Measurements from ENCODE around the gene PANK4. TPM values are rescaled to one million over a fixed set of nuclear protein-coding genes. Genes with fewer than 3 reads are reported as not detected.

The PANK4 gene
- total RNA-seq, 4 donors from 2014 or later, result 15.1 to 38.1 (median 27.4) TPM

DNA sequence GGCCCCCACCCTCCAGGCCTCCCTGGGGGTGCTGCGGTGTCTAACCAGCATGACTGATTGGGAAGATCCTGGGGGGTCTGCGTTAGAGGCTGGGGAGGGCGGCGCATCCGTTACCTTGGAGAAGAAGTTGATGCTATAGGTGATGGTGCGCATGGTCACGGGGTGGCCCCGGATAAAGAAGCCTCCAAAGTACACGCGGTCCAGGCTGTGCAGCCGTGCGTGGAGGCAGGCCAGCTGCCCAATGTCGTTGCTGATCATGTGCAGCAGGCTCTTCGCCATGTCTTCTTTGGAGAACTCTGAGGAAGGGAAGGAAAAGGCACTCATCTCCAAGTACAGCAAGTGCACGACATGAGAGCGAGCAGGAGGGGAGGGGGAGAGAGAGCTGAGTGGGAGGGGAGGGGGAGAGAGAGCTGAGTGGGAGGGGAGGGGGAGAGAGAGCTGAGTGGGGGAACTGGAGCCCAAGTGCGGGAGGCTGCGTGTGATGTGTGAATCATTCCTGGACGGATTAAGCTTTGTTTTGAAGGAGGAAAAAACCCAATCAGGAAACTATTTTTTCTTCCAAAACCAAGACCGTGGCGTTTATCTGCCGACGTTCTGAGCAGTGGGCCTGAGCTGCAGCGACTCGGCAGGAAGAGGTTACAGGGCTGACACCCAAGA, 7.2 kb downstream of the PANK4 start:
- no peak for ATAC-seq (ENCODE audit: low FRiP score)
- DNase-seq (ENCODE audit: low spot score), result no peak
- TF ChIP-seq, protein P1, sequence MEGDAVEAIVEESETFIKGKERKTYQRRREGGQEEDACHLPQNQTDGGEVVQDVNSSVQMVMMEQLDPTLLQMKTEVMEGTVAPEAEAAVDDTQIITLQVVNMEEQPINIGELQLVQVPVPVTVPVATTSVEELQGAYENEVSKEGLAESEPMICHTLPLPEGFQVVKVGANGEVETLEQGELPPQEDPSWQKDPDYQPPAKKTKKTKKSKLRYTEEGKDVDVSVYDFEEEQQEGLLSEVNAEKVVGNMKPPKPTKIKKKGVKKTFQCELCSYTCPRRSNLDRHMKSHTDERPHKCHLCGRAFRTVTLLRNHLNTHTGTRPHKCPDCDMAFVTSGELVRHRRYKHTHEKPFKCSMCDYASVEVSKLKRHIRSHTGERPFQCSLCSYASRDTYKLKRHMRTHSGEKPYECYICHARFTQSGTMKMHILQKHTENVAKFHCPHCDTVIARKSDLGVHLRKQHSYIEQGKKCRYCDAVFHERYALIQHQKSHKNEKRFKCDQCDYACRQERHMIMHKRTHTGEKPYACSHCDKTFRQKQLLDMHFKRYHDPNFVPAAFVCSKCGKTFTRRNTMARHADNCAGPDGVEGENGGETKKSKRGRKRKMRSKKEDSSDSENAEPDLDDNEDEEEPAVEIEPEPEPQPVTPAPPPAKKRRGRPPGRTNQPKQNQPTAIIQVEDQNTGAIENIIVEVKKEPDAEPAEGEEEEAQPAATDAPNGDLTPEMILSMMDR (IDR thresholded peaks at IDR 0.05), result no peak

DNA sequence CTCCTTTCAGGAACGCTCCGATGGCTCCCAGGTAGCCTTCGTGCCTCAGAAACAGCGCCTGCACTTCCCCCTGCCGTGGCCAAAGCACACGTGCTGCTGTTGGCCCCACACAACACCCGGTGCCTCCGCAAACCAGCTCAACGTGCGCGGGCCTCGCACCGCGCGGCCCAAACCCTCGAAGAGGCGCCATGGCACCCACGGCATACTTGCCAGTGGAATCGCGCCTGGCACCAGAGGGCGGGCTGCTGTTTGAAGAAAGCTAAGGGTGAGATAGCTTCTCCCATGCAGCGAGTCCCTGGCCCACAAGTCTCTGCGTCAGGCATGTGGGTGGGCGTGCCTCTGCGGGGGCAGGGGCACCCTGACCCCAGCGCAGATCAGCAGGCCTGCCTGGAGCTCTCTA, 7.9 kb downstream of the PANK4 start:
- ATAC-seq (ENCODE audit: low FRiP score), result no peak
- TF ChIP-seq, protein P1 (IDR thresholded peaks at IDR 0.05), result no peak
- DNase-seq (ENCODE audit: low spot score), result no peak

DNA sequence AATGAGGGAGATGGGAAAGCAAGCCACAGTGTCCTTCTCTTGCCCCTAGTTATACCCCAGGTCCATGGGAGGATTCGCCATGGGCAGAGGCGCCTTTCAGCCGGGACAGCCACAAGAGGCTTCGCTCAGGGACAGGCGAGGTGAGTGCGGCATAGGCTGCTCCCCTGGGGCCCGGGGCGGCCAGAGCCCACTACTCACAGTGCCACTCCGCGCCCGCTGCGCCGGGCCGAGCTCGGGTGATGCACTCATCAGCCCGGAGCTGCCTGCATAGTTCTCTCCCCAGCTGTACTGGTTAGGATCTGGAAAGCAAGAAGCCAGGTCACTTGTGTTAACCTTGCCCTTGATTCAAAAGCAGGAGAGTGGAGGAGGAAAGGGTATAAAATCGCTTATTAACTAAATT, 8.4 kb downstream of the PANK4 start:
- TF ChIP-seq, protein P1 (IDR thresholded peaks at IDR 0.05), result no peak
- ATAC-seq (ENCODE audit: low FRiP score), result no peak
- no peak for DNase-seq (ENCODE audit: low spot score)

DNA sequence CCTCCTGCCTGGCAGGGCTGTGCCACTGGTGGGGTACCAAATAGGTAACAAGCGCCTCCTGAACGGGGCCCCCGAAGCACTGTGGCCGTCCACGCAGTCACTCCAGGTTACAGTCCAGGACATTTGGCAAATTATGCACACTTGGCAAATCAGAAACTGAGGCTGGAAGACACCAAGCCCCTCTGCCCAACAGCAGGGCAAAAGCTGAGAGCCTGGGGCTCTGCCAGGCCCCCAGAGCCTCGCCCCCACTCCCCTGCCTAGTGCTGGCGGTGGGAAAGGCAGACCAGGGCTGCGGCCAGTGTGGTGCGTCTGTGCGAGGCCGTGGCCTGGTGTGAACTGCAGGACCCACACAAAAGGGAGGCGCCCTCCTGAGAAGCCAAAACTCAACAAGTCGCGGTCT, 9.4 kb downstream of the PANK4 start:
- TF ChIP-seq, protein P1 (IDR thresholded peaks at IDR 0.05), result no peak
- DNase-seq (ENCODE audit: low spot score), result no peak
- ATAC-seq (ENCODE audit: low FRiP score), result no peak

DNA sequence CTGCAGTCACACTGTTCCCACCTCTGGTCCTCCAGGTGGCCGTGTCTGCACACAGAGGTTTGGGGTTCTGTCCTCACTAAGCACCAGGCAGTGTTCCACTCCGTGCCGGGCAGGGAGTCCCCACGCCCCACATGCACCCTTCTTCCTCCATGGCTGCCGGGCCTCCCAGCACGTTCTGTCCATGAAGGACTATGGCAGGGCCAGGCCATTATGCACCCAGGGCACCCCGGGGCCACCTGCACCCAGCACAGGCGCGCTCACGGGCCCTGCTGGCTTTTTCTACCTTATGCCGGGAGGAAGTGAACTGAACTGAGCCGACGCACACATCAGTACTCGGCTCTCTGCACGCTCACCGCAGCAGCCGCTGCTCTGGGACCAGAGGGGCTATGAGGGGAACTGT, 10.3 kb downstream of the PANK4 start:
- DNase-seq (ENCODE audit: low spot score) (no peak), ATAC-seq (ENCODE audit: low FRiP score) (no peak)
- TF ChIP-seq, protein P1 (IDR thresholded peaks at IDR 0.05), result no peak

DNA sequence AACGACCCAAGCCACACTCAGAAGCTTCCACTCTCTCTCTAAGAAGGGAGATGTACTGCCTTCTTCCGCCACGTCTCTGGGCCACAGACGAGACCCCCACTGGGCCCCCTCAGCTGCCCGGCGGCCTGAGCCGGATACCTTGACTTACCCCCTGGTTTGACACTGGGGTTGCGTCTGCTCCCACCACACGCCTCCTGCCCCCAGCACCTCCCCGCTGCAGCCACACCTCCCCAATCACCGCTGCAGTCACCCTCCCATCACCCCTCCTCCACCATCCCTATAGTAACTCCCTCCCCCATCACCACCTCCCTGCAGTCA, 10.7 kb downstream of the PANK4 start:
- TF ChIP-seq, protein P1 (IDR thresholded peaks at IDR 0.05), result no peak
- DNase-seq (ENCODE audit: low spot score) (no peak), ATAC-seq (ENCODE audit: low FRiP score) (no peak)
